Liver (tissue), 9 donors: ENCODE data around the gene MAPK11. TPM values are rescaled to one million over a fixed set of nuclear protein-coding genes. Genes with fewer than 3 reads are reported as not detected.
A peak's percentile ranks its signal among the peaks of the same experiment; 100 is the strongest.

Experiments
- DNase-seq: peaks from one replicate; pipeline ENCODE4 v3.0.0-alpha.2; 2017; ENCODE audit warnings: low spot score
- H3K27ac ChIP-seq, 2 donors: one replicate each; pipeline ENCODE4 v1.7.0; 2013; ENCODE audit warnings: inconsistent platforms in 2 of 2, low read length in 2 of 2, control low read depth in 1 of 2, low read depth in 1 of 2, mild to moderate bottlenecking in 1 of 2
- H3K27me3 ChIP-seq, 4 donors: one replicate each; pipeline versions ENCODE4 v1.6.1 to v1.7.0; 2013; ENCODE audit warnings: low read length in 3 of 4, inconsistent platforms in 1 of 4, mild to moderate bottlenecking in 1 of 4, moderate library complexity in 1 of 4; ENCODE audit not compliant: control insufficient read depth in 4 of 4, insufficient read depth in 4 of 4
- H3K36me3 ChIP-seq, 4 donors: one replicate each; pipeline versions ENCODE4 v1.6.1 to v1.7.0; 2013; ENCODE audit warnings: low read length in 3 of 4, mild to moderate bottlenecking in 3 of 4, low read depth in 1 of 4, moderate library complexity in 1 of 4; ENCODE audit not compliant: control insufficient read depth in 4 of 4, insufficient read depth in 3 of 4
- H3K4me1 ChIP-seq, 4 donors: one replicate each; pipeline versions ENCODE4 v1.6.1 to v1.7.0; 2013; ENCODE audit warnings: low read length in 3 of 4, mild to moderate bottlenecking in 3 of 4, moderate library complexity in 1 of 4; ENCODE audit not compliant: control insufficient read depth in 4 of 4, insufficient read depth in 4 of 4
- H3K4me3 ChIP-seq, 3 donors: one replicate each; pipeline versions ENCODE4 v1.6.1 to v1.7.0; 2013; ENCODE audit warnings: low read length in 3 of 3, control low read depth in 1 of 3, low read depth in 1 of 3, mild to moderate bottlenecking in 1 of 3
- H3K9ac ChIP-seq, 2 donors: one replicate each; pipeline ENCODE4 v1.7.0; 2013; ENCODE audit warnings: low read length in 2 of 2, mild to moderate bottlenecking in 2 of 2, moderate library complexity in 2 of 2, control low read depth in 1 of 2, low read depth in 1 of 2
- H3K9me3 ChIP-seq, 4 donors: one replicate each; pipeline versions ENCODE4 v1.6.1 to v1.7.0; 2013; ENCODE audit warnings: low read length in 3 of 4; ENCODE audit not compliant: control insufficient read depth in 4 of 4
- ATF3 ChIP-seq: IDR thresholded peaks from 2 replicates; pipeline ENCODE4 v1.6.1; 2016; ENCODE audit warnings: antibody characterized with exemption
- CTCF ChIP-seq: fragments of 150-350 bp; IDR thresholded peaks from 2 replicates; pipeline ENCODE4 v1.5.1; 2017; ENCODE audit warnings: improper control_type of control experiment, low read depth, low read length; ENCODE audit not compliant: missing input control
- EGR1 ChIP-seq, 2 donors: IDR thresholded peaks; 2 replicates each; pipeline ENCODE4 v1.6.1; 2016 to 2018; ENCODE audit warnings: antibody characterized with exemption in 2 of 2, low read depth in 2 of 2
- FOXA1 ChIP-seq: IDR thresholded peaks from 2 replicates; pipeline ENCODE4 v1.6.1; 2016; ENCODE audit warnings: antibody characterized with exemption
- FOXA2 ChIP-seq: IDR thresholded peaks from 2 replicates; pipeline ENCODE4 v1.6.1; 2016; ENCODE audit warnings: antibody characterized with exemption
- GABPA ChIP-seq, 2 donors: IDR thresholded peaks in 1 of 2; conservative IDR thresholded peaks in 1 of 2; 2 replicates each; pipeline ENCODE4 v1.6.1; 2016; ENCODE audit warnings: antibody characterized with exemption in 2 of 2, mild to moderate bottlenecking in 1 of 2, moderate library complexity in 1 of 2
- HNF4A ChIP-seq, 2 donors: conservative IDR thresholded peaks; 2 replicates each; pipeline ENCODE4 v1.6.1; 2016; ENCODE audit warnings: antibody characterized with exemption in 2 of 2, mild to moderate bottlenecking in 2 of 2
- HNF4G ChIP-seq: IDR thresholded peaks from 2 replicates; pipeline ENCODE4 v1.6.1; 2016; ENCODE audit warnings: antibody characterized with exemption
- JUND ChIP-seq, 2 donors: IDR thresholded peaks; 2 replicates each; pipeline ENCODE4 v1.6.1; 2016; ENCODE audit warnings: antibody characterized with exemption in 2 of 2
- MAX ChIP-seq: IDR thresholded peaks from 2 replicates; pipeline ENCODE4 v1.6.1; 2016; ENCODE audit warnings: antibody characterized with exemption
- NR2F2 ChIP-seq: IDR thresholded peaks from 2 replicates; pipeline ENCODE4 v1.6.1; 2016; ENCODE audit warnings: antibody characterized with exemption
- RAD21 ChIP-seq, 2 donors: IDR thresholded peaks; 2 replicates each; pipeline ENCODE4 v1.6.1; 2016; ENCODE audit warnings: antibody characterized with exemption in 2 of 2, mild to moderate bottlenecking in 2 of 2
- REST ChIP-seq: IDR thresholded peaks from 2 replicates; pipeline ENCODE4 v1.6.1; 2016; ENCODE audit warnings: antibody characterized with exemption, mild to moderate bottlenecking
- RXRA ChIP-seq, 2 donors: IDR thresholded peaks; 2 replicates each; pipeline ENCODE4 v1.6.1; 2017 to 2018; ENCODE audit warnings: antibody characterized with exemption in 2 of 2, mild to moderate bottlenecking in 1 of 2
- SP1 ChIP-seq: IDR thresholded peaks from 2 replicates; pipeline ENCODE4 v1.6.1; 2018; ENCODE audit warnings: antibody characterized with exemption, mild to moderate bottlenecking
- TAF1 ChIP-seq: conservative IDR thresholded peaks from 2 replicates; pipeline ENCODE4 v1.6.1; 2016; ENCODE audit warnings: antibody characterized with exemption, mild to moderate bottlenecking
- YY1 ChIP-seq: IDR thresholded peaks from 2 replicates; pipeline ENCODE4 v1.6.1; 2016; ENCODE audit warnings: antibody characterized with exemption, mild to moderate bottlenecking
- ZBTB33 ChIP-seq: IDR thresholded peaks from 2 replicates; pipeline ENCODE4 v1.6.1; 2016; ENCODE audit warnings: antibody characterized with exemption
- WGBS: extraction: QIAGEN DNeasy Blood & Tissue Kit; methylation state at CpG from one replicate; pipeline ENCODE4 v1.1.7; 2013; 5-methylcytosine and 5-hydroxymethylcytosine counted together
- polyA plus RNA-seq, 2 donors: library from polyadenylated mRNA; stranded (reverse) in 1 of 2; unstranded in 1 of 2; fragments of 200-250 nt in 1 of 2; fragments of >200 nt in 1 of 2; fragmentation: Nextera tagmentation in 1 of 2; extraction: Ambion mirVana in 1 of 2; gene quantifications; one replicate each; pipeline versions ENCODE4 v1.2.1 to v1.2.3, GENCODE V29; 2013 to 2015
- total RNA-seq, 2 donors: library from RNA; depleted of rRNA; stranded (reverse); fragments of >200 nt; gene quantifications; one replicate each; pipeline ENCODE4 v1.2.3, GENCODE V29; 2014
- donor health status: healthy.
- donor health status: healthy.
- donor health status: healthy.
- donor health status: healthy.
- donor health status: healthy.

MAPK11 gene
- total and polyA plus RNA-seq, 4 donors, result 0.65 to 2.0 (median 1.0) TPM

GRCh38 chr22:50306753-50307749 is 36.9 kb upstream of the MAPK11 start, which contains the start of gene PLXNB2:
TSS of gene PLXNB2 (minus strand) at chr22:50307646. CDS start at chr22:50290584, 17,062 bp downstream.
- Histone ChIP-seq H3K27me3 (no peaks in the 10 kb centered on the region), H3K9me3 (no peaks in the 10 kb centered on the region), H3K4me1 (peaks cover 18 to 61% (median 39%) of the 10 kb centered on the region in 4 donors), H3K27ac (peak within 1 kb of the TSS; percentile 85 to 90), H3K36me3 (no peaks in the 10 kb centered on the region), H3K9ac (peak within 1 kb of the TSS; percentile 8 to 65), H3K4me3 (peak within 1 kb of the TSS; percentile 49 to 89 (median 65))
- no peak for DNase-seq
- under 1% methylated on average over 102 of the region's 105 CpGs for WGBS
- no peak for TF ChIP-seq TAF1
- TF ChIP-seq REST, result no peak
- no peak for TF ChIP-seq ATF3
- no peak for TF ChIP-seq MAX
- no peak for TF ChIP-seq RXRA (IDR thresholded peaks at IDR 0.05)
- TF ChIP-seq FOXA1, result no peak
- TF ChIP-seq RAD21 (IDR thresholded peaks at IDR 0.05), result no peak
- no peak for TF ChIP-seq SP1
- no peak for TF ChIP-seq NR2F2
- no peak for TF ChIP-seq EGR1 (IDR thresholded peaks at IDR 0.05; ENCODE audit: low read depth in 2 of 2)
- no peak for TF ChIP-seq JUND (IDR thresholded peaks at IDR 0.05)
- TF ChIP-seq FOXA2, result no peak
- TF ChIP-seq HNF4G, result no peak

GRCh38 chr22:50305923-50306566 is 35.9 kb upstream of the MAPK11 start:
- 4% methylated on average over 21 of the region's 21 CpGs for WGBS

More at GRCh38 chr22:50305923-50306566, 35.9 kb upstream of the MAPK11 start:
- Histone ChIP-seq H3K27ac (peak overlapping the region; percentile 85 to 90), H3K27me3 (no peaks in the 10 kb centered on the region), H3K4me3 (peak overlapping the region; percentile 54 to 89 (median 65)), H3K36me3 (no peaks in the 10 kb centered on the region), H3K4me1 (peaks cover 24 to 71% (median 45%) of the 10 kb centered on the region in 4 donors), H3K9ac (peak overlapping the region; percentile 57 to 78), H3K9me3 (no peaks in the 10 kb centered on the region)
- DNase-seq, result no peak
- peak; percentile 14 to 44 for TF ChIP-seq RXRA (IDR thresholded peaks at IDR 0.05)
- no peak for TF ChIP-seq CTCF
- no peak for TF ChIP-seq FOXA1
- TF ChIP-seq JUND (IDR thresholded peaks at IDR 0.05), result peak in 1 of 2 donors; percentile 59
- TF ChIP-seq ZBTB33, result no peak
- TF ChIP-seq SP1, result no peak
- TF ChIP-seq REST, result peak; percentile 41
- TF ChIP-seq YY1, result peak; percentile 34
- peak in 1 of 2 donors; percentile 57 for TF ChIP-seq GABPA (IDR thresholded peaks at IDR 0.05 in 1 of 2, conservative IDR thresholded peaks at IDR 0.05 in 1 of 2)
- TF ChIP-seq HNF4A (conservative IDR thresholded peaks at IDR 0.05), result peak in 1 of 2 donors; percentile 62
- TF ChIP-seq NR2F2, result peak; percentile 25
- TF ChIP-seq EGR1 (IDR thresholded peaks at IDR 0.05; ENCODE audit: low read depth in 2 of 2), result peak in 1 of 2 donors; percentile 61
- TF ChIP-seq TAF1, result no peak
